Measurements from ENCODE around the gene POLR2J. TPM values are rescaled to one million over a fixed set of nuclear protein-coding genes. Genes with fewer than 3 reads are reported as not detected.

POLR2J gene
- total RNA-seq, 1 experiment from 2014 or later = 50.5 TPM

DNA sequence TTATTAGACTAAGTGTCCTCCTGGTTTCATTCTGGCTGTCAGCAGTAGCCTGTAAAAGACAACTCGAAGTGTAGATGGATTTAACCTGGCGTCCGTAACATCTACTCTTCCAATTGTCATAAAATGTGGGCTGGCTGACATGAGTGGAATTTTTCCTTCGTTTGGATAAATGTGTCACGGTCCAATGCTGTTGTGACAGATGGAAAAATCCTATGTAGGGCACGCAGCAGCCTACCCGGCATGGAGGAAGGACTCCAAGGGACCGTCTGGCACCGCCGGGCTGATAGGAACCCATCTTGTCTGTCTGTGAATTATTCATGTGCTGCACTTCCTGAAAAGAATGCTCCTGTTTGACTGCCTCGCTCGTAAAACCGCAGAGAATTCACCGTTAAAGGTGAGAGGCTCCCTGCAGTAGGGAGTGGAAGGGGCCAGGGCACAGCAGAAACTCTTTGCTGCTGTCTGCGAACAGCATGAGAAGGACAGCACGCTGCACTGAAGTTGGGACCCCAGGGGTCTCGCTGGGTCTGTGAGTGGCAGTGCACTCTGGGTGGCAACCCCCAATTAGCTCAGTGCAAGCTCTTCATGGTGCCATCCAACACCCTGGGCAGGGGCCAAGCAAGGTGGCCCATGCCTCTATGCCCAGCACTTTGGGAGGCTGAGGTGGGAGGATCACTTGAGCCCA is 47.0 kb downstream of the POLR2J start:
- Mint-ChIP-seq H3K9me3 (no peaks in the 10 kb centered on the region), H3K27me3 (ENCODE audit: low read depth) (no peaks in the 10 kb centered on the region), H3K36me3 (peaks cover 4% of the 10 kb centered on the region; the same call in 1 of the 2 replicates), H3K4me3 (peak overlapping the region; percentile 75), H3K4me1 (peaks cover 29% of the 10 kb centered on the region), H3K27ac (peak overlapping the region; percentile 70; the same call in 1 of the 2 replicates)
- DNase-seq (ENCODE audit: low spot score) (no peak), ATAC-seq (no peak)
- CTCF ChIA-PET = interaction anchor here (5.3 kb wide), 1 partner anchor 27 kb away, joined by 21 read pairs; no protein-coding TSS in a partner anchor
- TF ChIP-seq ZNF121 (CRISPR knock-in tag; IDR thresholded peaks at IDR 0.05) (0 out of 2 replicates have a peak, but pooled peaks have one; percentile 29), NFATC4 (CRISPR knock-in tag; IDR thresholded peaks at IDR 0.05) (no peak)
- POLR2A ChIA-PET = interaction anchor here (1.0 kb wide), 1 partner anchor 10 kb away, joined by 3 read pairs; no protein-coding TSS in a partner anchor

DNA sequence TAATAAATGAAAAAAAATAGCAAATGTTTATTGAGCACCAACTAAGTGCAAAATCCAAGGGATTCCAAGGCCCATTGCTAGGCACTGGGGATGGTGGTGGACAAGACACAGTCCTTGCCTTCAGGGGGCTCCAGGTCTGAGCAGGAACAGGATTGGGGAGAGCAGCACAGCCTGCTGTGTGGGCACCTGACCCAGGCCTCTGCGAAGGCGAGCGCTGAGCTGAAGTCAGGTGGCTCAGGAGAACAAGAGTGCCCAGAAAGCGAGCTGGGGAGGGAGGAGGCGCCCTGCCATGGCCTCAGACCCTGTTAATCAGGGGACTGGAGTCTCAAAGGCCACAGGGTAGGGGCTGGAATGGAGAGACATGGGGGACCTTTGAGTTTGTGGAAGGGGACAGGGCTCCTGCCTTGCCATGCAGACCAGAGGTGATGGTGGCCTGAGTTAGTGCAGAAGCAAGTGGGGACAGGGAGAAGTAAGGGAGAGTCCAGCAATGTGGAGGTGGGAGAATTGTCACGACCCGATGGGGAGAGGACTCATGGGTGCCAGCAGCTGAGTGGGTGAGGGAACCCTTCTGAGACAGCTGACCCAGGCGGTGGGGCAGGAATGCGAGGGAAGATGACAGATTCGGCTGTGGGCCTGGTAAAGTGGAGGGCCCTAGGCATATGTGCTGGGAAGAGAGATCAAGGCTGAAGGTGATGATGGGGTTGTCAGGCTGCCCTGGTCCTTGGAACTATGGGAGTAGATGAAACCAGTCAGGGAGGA is 49.4 kb downstream of the POLR2J start:
- H3K27ac Mint-ChIP-seq = peak overlapping the region; percentile 2; the same call in 1 of the 2 replicates
- no peak for ATAC-seq
- no peak for TF ChIP-seq ATF6 (CRISPR knock-in tag; IDR thresholded peaks at IDR 0.05)
- TF ChIP-seq ZNF263 (CRISPR knock-in tag; IDR thresholded peaks at IDR 0.05; ENCODE audit: low read depth) = no peak
- TF ChIP-seq ZNF138 (CRISPR knock-in tag; conservative IDR thresholded peaks at IDR 0.05) = no peak
- TF ChIP-seq SOX15 (CRISPR knock-in tag; IDR thresholded peaks at IDR 0.05) = no peak
- TF ChIP-seq PRRX2 (CRISPR knock-in tag; IDR thresholded peaks at IDR 0.05) = no peak
- no peak for TF ChIP-seq HMGA2 (CRISPR knock-in tag; IDR thresholded peaks at IDR 0.05)
- no peak for TF ChIP-seq FOXP4 (CRISPR knock-in tag; IDR thresholded peaks at IDR 0.05)
- no peak for TF ChIP-seq NFATC4 (CRISPR knock-in tag; IDR thresholded peaks at IDR 0.05)
- peaks cover 26% of the 10 kb centered on the region for H3K36me3 Mint-ChIP-seq
- H3K27me3 Mint-ChIP-seq (ENCODE audit: low read depth) = no peaks in the 10 kb centered on the region
- DNase-seq (ENCODE audit: low spot score) = no peak
- CTCF ChIA-PET = interaction anchor here (0.5 to 2.0 kb wide), 3 partner anchors 17 to 130 kb away, joined by 3 to 7 read pairs (median 4); no protein-coding TSS in a partner anchor
- POLR2A ChIA-PET = no interaction called here
- no peaks in the 10 kb centered on the region for H3K9me3 Mint-ChIP-seq
- peaks cover 24% of the 10 kb centered on the region for H3K4me1 Mint-ChIP-seq
- H3K4me3 Mint-ChIP-seq = no peak overlapping the region

- no peaks in the 10 kb centered on the region for H3K9me3 Mint-ChIP-seq
- DNase-seq (ENCODE audit: low spot score) (no peak), ATAC-seq (no peak)
- peaks cover 27% of the 10 kb centered on the region for H3K36me3 Mint-ChIP-seq
- POLR2A ChIA-PET = no interaction called here
- H3K27ac Mint-ChIP-seq = no peak overlapping the region
- H3K4me1 Mint-ChIP-seq = peaks cover 27% of the 10 kb centered on the region
- no peaks in the 10 kb centered on the region for H3K27me3 Mint-ChIP-seq (ENCODE audit: low read depth)
- no peak overlapping the region for H3K4me3 Mint-ChIP-seq
- CTCF ChIA-PET = interaction anchor here (1.3 kb wide), 1 partner anchor 28 kb away, joined by 3 read pairs; no protein-coding TSS in a partner anchor
- TF ChIP-seq MAX (CRISPR knock-in tag; IDR thresholded peaks at IDR 0.05) (no peak), PRRX2 (CRISPR knock-in tag; IDR thresholded peaks at IDR 0.05) (no peak), AR (CRISPR knock-in tag; IDR thresholded peaks at IDR 0.05) (no peak), RORB (CRISPR knock-in tag; IDR thresholded peaks at IDR 0.05) (no peak), CREB1 (CRISPR knock-in tag; IDR thresholded peaks at IDR 0.05) (no peak), MXD4 (CRISPR knock-in tag; IDR thresholded peaks at IDR 0.05; ENCODE audit: borderline replicate concordance) (no peak), GABPB1 (CRISPR knock-in tag; IDR thresholded peaks at IDR 0.05) (no peak), NFYB (CRISPR knock-in tag; conservative IDR thresholded peaks at IDR 0.05; ENCODE audit: low read depth) (no peak), ZNF263 (CRISPR knock-in tag; IDR thresholded peaks at IDR 0.05; ENCODE audit: low read depth) (no peak), TEAD4 (CRISPR knock-in tag; IDR thresholded peaks at IDR 0.05) (no peak), ZNF219 (CRISPR knock-in tag; IDR thresholded peaks at IDR 0.05; ENCODE audit: borderline replicate concordance) (no peak), FOXP1 (CRISPR knock-in tag; IDR thresholded peaks at IDR 0.05; ENCODE audit: borderline replicate concordance) (no peak), ZNF121 (CRISPR knock-in tag; IDR thresholded peaks at IDR 0.05) (no peak), USF2 (CRISPR knock-in tag; IDR thresholded peaks at IDR 0.05) (no peak), GTF2I (CRISPR knock-in tag; conservative IDR thresholded peaks at IDR 0.05) (no peak), E2F5 (CRISPR knock-in tag; IDR thresholded peaks at IDR 0.05) (no peak)
Observed at GRCh38 chr7:102427019-102427405, 51.7 kb downstream of the POLR2J start.
